Naive thymus-derived CD4-positive, alpha-beta T cell (primary cell): ENCODE data around the gene LDLRAD4. TPM values are rescaled to one million over a fixed set of nuclear protein-coding genes. Genes with fewer than 3 reads are reported as not detected.

Experiments
- ATAC-seq: fragments of 150-1000 bp; cut with Tn5 transposase; 2 replicates; pipeline ENCODE4 v1.10.0; 2021; ENCODE audit warnings: mild to moderate bottlenecking, moderate library complexity
- CTCF ChIA-PET: fragments of 350-600 bp; sonication (Branson Sonifier 250); formaldehyde crosslinking; loops from one replicate; lab custom pipeline; 2021; ENCODE audit warnings: antibody characterized with exemption; lab: Charles Lee
- POLR2A ChIA-PET: fragments of 350-600 bp; sonication (Branson Sonifier 250); formaldehyde crosslinking; loops from one replicate; lab custom pipeline; 2021; ENCODE audit warnings: antibody characterized with exemption, inconsistent platforms; lab: Charles Lee
- DNase-seq, 9 donors: peaks; one replicate each; pipeline versions ENCODE4 v3.0.0 to v3.0.0-alpha.2; 2020 to 2022; ENCODE audit warnings: mixed read lengths in 1 of 9
- H3K27ac ChIP-seq: one replicate; pipeline ENCODE4 v1.7.0; 2013; ENCODE audit warnings: mild to moderate bottlenecking, low read depth, low read length, moderate library complexity
- H3K27me3 ChIP-seq, 2 donors: one replicate each; pipeline ENCODE4 v1.7.0; 2013; ENCODE audit warnings: low read length in 2 of 2, mild to moderate bottlenecking in 2 of 2, moderate library complexity in 2 of 2; ENCODE audit not compliant: control insufficient read depth in 2 of 2, insufficient read depth in 2 of 2
- H3K36me3 ChIP-seq, 3 experiments: 1 replicate in 2 of 3; 2 replicates in 1 of 3; pipeline ENCODE4 v1.7.0; 2013; ENCODE audit warnings: low read length in 3 of 3, mild to moderate bottlenecking in 3 of 3, moderate library complexity in 1 of 3; ENCODE audit not compliant: insufficient read depth in 3 of 3, control insufficient read depth in 2 of 3
- H3K4me1 ChIP-seq, 2 donors: one replicate each; pipeline ENCODE4 v1.7.0; 2013; ENCODE audit warnings: low read length in 2 of 2, mild to moderate bottlenecking in 2 of 2, moderate library complexity in 1 of 2; ENCODE audit not compliant: control insufficient read depth in 2 of 2, insufficient read depth in 2 of 2
- H3K4me3 ChIP-seq: 2 replicates; pipeline ENCODE4 v1.7.0; 2013; ENCODE audit warnings: mild to moderate bottlenecking, low read length
- H3K9me3 ChIP-seq, 3 experiments: 1 replicate in 2 of 3; 2 replicates in 1 of 3; pipeline ENCODE4 v1.7.0; 2013; ENCODE audit warnings: low read length in 3 of 3; ENCODE audit not compliant: control insufficient read depth in 2 of 3
- H3K27ac Mint-ChIP-seq, 9 donors: one replicate each; pipeline ENCODE4 v1.8.0; 2020 to 2022; ENCODE audit warnings: mixed read lengths in 9 of 9, mild to moderate bottlenecking in 8 of 9, moderate library complexity in 5 of 9, inconsistent platforms in 2 of 9
- H3K27me3 Mint-ChIP-seq, 5 donors: one replicate each; pipeline ENCODE4 v1.8.0; 2021 to 2022; ENCODE audit warnings: mixed read lengths in 5 of 5, mild to moderate bottlenecking in 1 of 5
- H3K36me3 Mint-ChIP-seq, 5 donors: one replicate each; pipeline ENCODE4 v1.8.0; 2020 to 2022; ENCODE audit warnings: mixed read lengths in 5 of 5, mild to moderate bottlenecking in 3 of 5, inconsistent platforms in 1 of 5
- H3K4me1 Mint-ChIP-seq, 7 donors: one replicate each; pipeline ENCODE4 v1.8.0; 2020 to 2022; ENCODE audit warnings: mixed read lengths in 7 of 7, mild to moderate bottlenecking in 3 of 7, inconsistent platforms in 1 of 7
- H3K4me3 Mint-ChIP-seq, 10 donors: one replicate each; pipeline ENCODE4 v1.8.0; 2020 to 2022; ENCODE audit warnings: mild to moderate bottlenecking in 10 of 10, mixed read lengths in 10 of 10, moderate library complexity in 6 of 10, inconsistent platforms in 2 of 10
- H3K9me3 Mint-ChIP-seq, 11 donors: one replicate each; pipeline ENCODE4 v1.8.0; 2020 to 2022; ENCODE audit warnings: mixed read lengths in 11 of 11, mild to moderate bottlenecking in 4 of 11, inconsistent platforms in 1 of 11, moderate library complexity in 1 of 11
- intact Hi-C, 2 donors: fragments of 100-400 bp; cut with micrococcal nuclease; formaldehyde crosslinking; loops; one replicate each; pipeline ENCODE4 v1.15.1; 2023
- polyA plus RNA-seq, 2 donors: library from polyadenylated mRNA; unstranded; fragments of 300-500 nt; fragmentation: Illumina TruSeq; gene quantifications; one replicate each; pipeline ENCODE4 v1.2.3, GENCODE V29; 2021
- total RNA-seq, 6 experiments: library from RNA in 5 of 6; stranded (reverse) in 5 of 6; gene quantifications; 1 replicate in 5 of 6; 2 replicates in 1 of 6; pipeline ENCODE4 v1.2.3 and lab custom pipeline; 2021 to 2026

LDLRAD4 gene
- total and polyA plus RNA-seq, 7 experiments from 2014 or later, result 13.0 to 84.3 (median 53.7) TPM

DNA sequence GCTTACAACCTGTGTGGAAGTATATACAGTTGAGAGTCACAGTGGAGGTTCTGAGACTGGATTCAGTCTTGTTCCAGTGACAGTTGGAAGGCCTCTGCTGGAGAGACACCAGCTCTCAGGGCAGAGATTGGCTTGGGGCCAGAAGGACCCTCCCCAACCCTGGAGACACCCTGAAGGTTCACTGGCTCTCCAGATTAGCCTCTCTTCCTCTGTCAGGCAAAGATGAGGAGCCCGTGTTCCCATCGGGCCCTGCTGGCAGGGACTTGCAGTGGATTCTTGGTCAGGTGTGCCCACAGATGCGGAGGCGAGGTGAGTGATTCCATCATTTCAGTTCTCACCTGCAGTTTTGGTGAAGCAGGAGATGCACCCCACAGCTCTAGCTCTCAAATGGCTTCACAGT lies 429.2 kb downstream of the LDLRAD4 start:
- peaks cover 0 to 27% (median 7%) of the 10 kb centered on the region in 3 experiments for H3K36me3 ChIP-seq
- Mint-ChIP-seq H3K36me3 (peaks cover 5 to 30% (median 9%) of the 10 kb centered on the region in 5 donors), H3K4me1 (peaks cover 0 to 4% (median 0%) of the 10 kb centered on the region in 7 donors), H3K9me3 (no peaks in the 10 kb centered on the region), H3K27me3 (no peaks in the 10 kb centered on the region), H3K4me3 (no peak overlapping the region), H3K27ac (peak overlapping the region in 1 of 9 donors; percentile 21)
- no peak for DNase-seq
- no peaks in the 10 kb centered on the region for H3K27me3 ChIP-seq
- ChIA-PET POLR2A (no interaction called here), CTCF (interaction anchor here (0.8 kb wide), 1 partner anchor 11 kb away, joined by 3 read pairs; no protein-coding TSS in a partner anchor)
- intact Hi-C loops, result no loop called here
- no peak overlapping the region for H3K4me3 ChIP-seq
- no peak for ATAC-seq
- H3K9me3 ChIP-seq, result no peaks in the 10 kb centered on the region
- H3K4me1 ChIP-seq, result no peaks in the 10 kb centered on the region
- H3K27ac ChIP-seq, result no peak overlapping the region

DNA sequence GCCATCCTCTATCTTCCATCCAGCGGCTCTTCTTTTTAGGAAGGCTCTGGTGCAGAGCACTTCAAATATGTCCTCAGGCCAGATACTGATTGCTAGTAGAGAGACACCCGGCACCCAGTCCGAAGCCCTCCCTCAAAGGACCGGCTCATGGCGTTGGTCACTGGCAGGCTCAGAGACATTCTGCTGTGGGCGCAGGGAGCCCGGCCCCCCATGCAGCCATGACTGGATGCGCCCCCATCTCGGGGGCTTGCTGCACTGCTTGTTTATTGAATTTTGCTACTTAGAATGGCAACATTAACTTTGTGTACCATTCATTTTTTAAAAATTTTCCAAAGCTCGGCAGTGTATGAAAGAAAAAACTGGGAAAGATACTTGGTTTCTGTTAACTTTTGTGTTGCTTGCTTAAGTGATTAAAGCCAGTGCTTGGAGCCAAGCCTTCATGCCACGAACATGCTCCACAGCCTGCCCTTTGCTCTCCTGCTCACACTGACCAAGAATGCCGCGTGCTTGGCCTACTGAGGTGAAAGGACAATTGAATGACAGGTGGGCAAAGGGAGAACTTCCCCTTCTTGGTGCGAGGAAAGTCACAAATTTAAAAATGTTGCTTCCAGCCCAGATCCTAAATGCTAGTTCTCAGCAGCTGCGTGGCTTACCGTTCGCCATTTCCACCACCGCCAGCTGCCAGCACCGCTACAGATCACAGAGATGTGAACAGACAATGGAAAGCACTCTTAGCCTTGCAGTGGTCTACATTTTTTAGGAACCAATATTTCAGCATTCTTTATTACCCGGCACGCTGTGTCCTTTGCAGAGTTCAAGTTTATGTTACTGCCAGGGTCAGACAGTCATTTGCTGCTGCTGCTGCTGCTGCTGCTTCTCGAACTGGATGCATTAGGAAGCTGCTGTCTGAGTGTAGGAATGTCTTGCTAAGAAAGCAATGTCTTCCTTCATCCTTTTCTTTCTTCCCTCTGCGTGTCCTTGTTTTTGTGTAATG lies 431.1 kb downstream of the LDLRAD4 start:
- intact Hi-C loops, result no loop called here
- H3K27me3 ChIP-seq, result no peaks in the 10 kb centered on the region
- Mint-ChIP-seq H3K9me3 (no peaks in the 10 kb centered on the region), H3K4me1 (peaks cover 0 to 4% (median 0%) of the 10 kb centered on the region in 7 donors), H3K27me3 (no peaks in the 10 kb centered on the region), H3K27ac (peak overlapping the region in 1 of 9 donors; percentile 12), H3K4me3 (no peak overlapping the region), H3K36me3 (peaks cover 4 to 29% (median 9%) of the 10 kb centered on the region in 5 donors)
- CTCF ChIA-PET, result no interaction called here
- H3K4me1 ChIP-seq, result no peaks in the 10 kb centered on the region
- H3K9me3 ChIP-seq, result no peaks in the 10 kb centered on the region
- H3K4me3 ChIP-seq, result no peak overlapping the region
- no peak for ATAC-seq
- H3K27ac ChIP-seq, result no peak overlapping the region
- POLR2A ChIA-PET, result no interaction called here
- H3K36me3 ChIP-seq, result peaks cover 0 to 26% (median 7%) of the 10 kb centered on the region in 3 experiments
- no peak for DNase-seq

DNA sequence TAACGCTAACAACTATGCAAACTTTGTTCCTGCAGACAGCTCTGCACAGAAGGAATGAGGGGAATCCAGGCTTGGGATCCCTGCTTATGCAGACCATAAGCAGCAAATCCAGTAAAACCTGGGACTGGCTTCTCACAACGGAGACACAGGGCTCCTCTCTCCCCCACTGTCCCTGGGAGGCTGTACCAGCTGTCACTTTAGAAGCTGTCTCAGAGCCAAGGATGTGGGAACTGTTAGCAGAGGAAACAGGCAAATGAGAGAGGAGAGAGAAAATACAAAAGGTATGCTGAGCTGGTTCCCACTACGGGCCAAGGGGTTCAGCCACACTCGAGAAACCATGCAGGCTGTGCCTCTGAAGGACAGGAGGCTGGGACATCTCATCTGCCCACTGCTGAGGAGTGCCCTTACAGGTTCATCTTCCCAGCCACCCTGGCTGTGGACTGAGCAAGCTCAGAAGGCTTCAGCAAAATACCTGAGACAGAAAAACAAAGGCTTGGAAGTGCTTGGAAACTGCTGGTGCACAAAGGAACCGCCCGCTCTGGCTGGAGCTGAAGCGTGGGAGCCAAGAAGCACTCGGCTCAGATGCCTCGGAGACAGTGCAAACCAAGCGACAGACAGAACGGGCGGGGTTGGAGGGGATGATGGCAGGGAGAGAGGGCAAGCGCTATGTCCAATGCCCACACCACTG lies 435.3 kb downstream of the LDLRAD4 start:
- ChIA-PET POLR2A (no interaction called here), CTCF (no interaction called here)
- H3K9me3 ChIP-seq, result no peaks in the 10 kb centered on the region
- no peaks in the 10 kb centered on the region for H3K27me3 ChIP-seq
- Mint-ChIP-seq H3K27ac (no peak overlapping the region), H3K4me3 (no peak overlapping the region), H3K27me3 (no peaks in the 10 kb centered on the region), H3K9me3 (no peaks in the 10 kb centered on the region), H3K36me3 (no peaks in the 10 kb centered on the region), H3K4me1 (peaks cover 0 to 2% (median 0%) of the 10 kb centered on the region in 7 donors)
- no peak overlapping the region for H3K4me3 ChIP-seq
- DNase-seq, result no peak
- no peak overlapping the region for H3K27ac ChIP-seq
- no peak for ATAC-seq
- no peaks in the 10 kb centered on the region for H3K4me1 ChIP-seq
- no peaks in the 10 kb centered on the region for H3K36me3 ChIP-seq
- intact Hi-C loops, result no loop called here

DNA sequence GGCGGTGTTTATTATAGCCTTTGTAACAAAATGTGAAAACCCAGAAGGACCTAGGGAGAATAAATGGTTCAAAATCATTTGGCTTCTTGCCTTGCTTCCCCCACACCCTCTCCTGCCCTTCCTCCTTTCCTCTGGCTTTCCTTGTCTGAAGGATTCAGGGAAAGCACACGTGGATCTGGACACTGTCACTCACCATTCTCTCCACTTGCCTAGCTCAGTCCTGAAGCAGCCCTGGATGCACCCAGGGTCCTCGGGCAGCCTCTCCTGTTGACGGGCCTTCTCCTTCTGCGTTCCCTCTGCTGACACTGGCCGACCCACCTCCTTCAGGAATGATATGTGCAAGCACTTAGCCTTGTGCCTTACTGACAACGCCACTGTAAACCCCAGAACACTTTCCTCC lies 439.4 kb downstream of the LDLRAD4 start:
- no peaks in the 10 kb centered on the region for H3K9me3 Mint-ChIP-seq
- POLR2A ChIA-PET, result no interaction called here
- H3K27ac Mint-ChIP-seq, result no peak overlapping the region
- intact Hi-C loops, result no loop called here
- H3K4me3 Mint-ChIP-seq, result no peak overlapping the region
- H3K27ac ChIP-seq, result no peak overlapping the region
- no peaks in the 10 kb centered on the region for H3K9me3 ChIP-seq
- H3K4me3 ChIP-seq, result no peak overlapping the region
- CTCF ChIA-PET, result interaction anchor here (2.0 kb wide), 1 partner anchor 442 kb away, joined by 5 read pairs; no protein-coding TSS in a partner anchor
- ATAC-seq, result no peak
- H3K27me3 Mint-ChIP-seq, result no peaks in the 10 kb centered on the region
- H3K4me1 ChIP-seq, result no peaks in the 10 kb centered on the region
- H3K27me3 ChIP-seq, result no peaks in the 10 kb centered on the region
- DNase-seq, result no peak
- no peaks in the 10 kb centered on the region for H3K36me3 ChIP-seq
- no peaks in the 10 kb centered on the region for H3K4me1 Mint-ChIP-seq
- H3K36me3 Mint-ChIP-seq, result no peaks in the 10 kb centered on the region

DNA sequence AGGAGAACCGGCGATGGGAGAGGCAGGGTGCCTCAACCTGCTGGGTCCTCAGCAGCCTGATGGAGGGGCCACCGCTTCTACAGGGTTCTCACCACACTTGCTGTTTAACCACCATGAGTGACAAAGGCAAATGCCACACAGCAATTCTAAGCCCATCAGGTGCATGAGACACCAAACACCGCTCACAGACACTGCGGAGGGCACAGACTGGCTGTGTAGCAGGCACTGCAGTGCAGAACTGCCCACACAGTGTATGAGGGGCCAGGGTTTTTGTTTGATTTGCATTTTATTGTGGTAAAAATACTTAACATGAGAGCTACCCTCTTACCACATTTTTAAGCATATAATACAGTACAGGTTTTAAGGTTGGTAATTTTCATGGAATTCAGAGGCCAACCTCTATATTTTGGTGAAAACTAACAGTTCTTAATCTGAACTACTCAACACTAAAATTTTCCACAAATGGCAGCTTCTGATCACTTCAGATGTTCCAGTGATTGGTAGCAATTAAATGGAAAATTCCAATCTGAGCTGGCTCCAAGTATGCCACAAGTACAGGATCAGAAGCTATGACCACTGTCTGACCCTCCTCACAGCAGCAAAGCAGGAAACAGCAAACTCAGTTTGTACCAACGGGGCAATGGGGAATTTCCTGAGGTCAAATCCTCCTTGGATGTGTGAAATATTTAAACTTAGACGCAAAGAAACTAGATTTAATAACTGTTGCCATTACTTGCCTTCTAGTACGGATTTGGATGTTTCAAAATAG lies 440.1 kb downstream of the LDLRAD4 start:
- Histone ChIP-seq H3K4me1 (no peaks in the 10 kb centered on the region), H3K4me3 (no peak overlapping the region), H3K9me3 (no peaks in the 10 kb centered on the region), H3K27ac (no peak overlapping the region), H3K36me3 (no peaks in the 10 kb centered on the region), H3K27me3 (no peaks in the 10 kb centered on the region)
- intact Hi-C loops, result no loop called here
- Mint-ChIP-seq H3K27ac (no peak overlapping the region), H3K4me3 (no peak overlapping the region), H3K36me3 (peaks cover 0 to 4% (median 3%) of the 10 kb centered on the region in 5 donors), H3K27me3 (no peaks in the 10 kb centered on the region), H3K9me3 (no peaks in the 10 kb centered on the region), H3K4me1 (no peaks in the 10 kb centered on the region)
- ATAC-seq (no peak), DNase-seq (no peak)
- CTCF ChIA-PET, result interaction anchor here (0.6 to 2.0 kb wide), 2 partner anchors 11 to 443 kb away, joined by 3 to 5 read pairs; no protein-coding TSS in a partner anchor
- POLR2A ChIA-PET, result no interaction called here

DNA sequence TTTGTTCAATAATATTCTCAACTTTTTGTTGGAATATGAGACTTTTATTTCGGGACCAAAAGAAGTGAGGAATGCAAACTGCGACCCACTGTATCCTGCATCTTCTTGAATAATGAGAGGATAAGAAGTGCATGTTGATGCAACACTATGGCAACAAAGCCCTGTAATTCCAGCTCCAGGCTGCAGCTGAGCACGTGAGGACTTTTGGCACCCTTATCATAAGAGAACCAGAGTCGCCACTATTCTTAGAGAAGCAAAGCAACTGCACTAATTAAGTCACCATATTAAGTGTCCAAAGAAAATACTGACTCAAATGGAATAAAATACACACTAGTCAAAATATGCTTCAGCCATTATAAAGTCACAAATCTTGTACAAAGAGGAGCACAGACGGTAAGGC lies 441.9 kb downstream of the LDLRAD4 start:
- no peak overlapping the region for H3K4me3 ChIP-seq
- POLR2A ChIA-PET, result no interaction called here
- H3K4me1 Mint-ChIP-seq, result no peaks in the 10 kb centered on the region
- no peaks in the 10 kb centered on the region for H3K36me3 ChIP-seq
- H3K27ac ChIP-seq, result no peak overlapping the region
- no peaks in the 10 kb centered on the region for H3K9me3 Mint-ChIP-seq
- H3K27me3 ChIP-seq, result no peaks in the 10 kb centered on the region
- H3K4me1 ChIP-seq, result no peaks in the 10 kb centered on the region
- H3K4me3 Mint-ChIP-seq, result no peak overlapping the region
- H3K36me3 Mint-ChIP-seq, result peaks cover 0 to 6% (median 4%) of the 10 kb centered on the region in 5 donors
- ATAC-seq (no peak), DNase-seq (no peak)
- H3K27me3 Mint-ChIP-seq, result no peaks in the 10 kb centered on the region
- H3K27ac Mint-ChIP-seq, result no peak overlapping the region
- intact Hi-C loops, result no loop called here
- CTCF ChIA-PET, result no interaction called here
- no peaks in the 10 kb centered on the region for H3K9me3 ChIP-seq
